Measurements from ENCODE around the gene EIF3K.

Gene EIF3K

DNA sequence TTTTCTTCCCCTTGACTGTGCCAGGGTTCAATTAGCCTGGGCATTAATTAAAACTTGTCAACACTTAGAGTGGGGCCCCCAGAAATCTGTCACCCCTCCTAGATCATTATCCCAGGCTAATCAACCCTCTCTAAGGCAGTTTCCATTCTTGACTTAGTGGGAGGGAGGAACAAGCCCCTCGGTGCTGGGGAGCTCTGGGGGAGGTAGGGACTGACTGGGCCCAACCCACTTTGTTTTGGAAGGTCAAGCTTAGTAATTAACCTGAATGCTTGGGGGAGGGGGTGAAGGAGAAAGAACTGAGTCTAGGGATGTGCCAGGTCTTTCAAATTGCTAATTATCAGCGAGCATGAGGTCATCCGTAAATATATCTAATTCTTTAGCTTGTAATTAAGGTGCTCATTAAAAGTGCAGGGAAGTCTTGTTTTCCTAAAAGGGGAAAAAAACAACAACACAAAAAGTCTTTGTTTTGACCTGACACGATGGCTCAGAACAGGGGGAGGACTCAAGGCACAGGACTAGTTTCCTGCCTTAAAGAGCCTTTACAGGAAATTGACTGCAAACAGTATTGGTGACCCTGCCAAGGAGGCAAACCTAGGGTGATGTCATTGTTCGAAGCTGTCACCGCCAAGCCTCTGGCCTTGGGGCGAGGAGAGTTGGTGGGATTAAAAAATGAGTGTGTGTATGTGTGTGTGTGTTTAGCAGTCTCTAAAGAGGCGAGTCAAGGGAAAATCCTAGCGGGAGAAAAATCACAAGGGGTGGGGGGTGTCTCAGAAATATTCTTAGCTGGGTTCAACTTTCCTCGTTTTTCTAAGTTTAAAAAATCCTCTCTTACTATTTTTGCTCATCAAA is 47.9 kb downstream of the EIF3K start:
- DNase-seq (ENCODE audit: low spot score): peak; percentile 43

DNA sequence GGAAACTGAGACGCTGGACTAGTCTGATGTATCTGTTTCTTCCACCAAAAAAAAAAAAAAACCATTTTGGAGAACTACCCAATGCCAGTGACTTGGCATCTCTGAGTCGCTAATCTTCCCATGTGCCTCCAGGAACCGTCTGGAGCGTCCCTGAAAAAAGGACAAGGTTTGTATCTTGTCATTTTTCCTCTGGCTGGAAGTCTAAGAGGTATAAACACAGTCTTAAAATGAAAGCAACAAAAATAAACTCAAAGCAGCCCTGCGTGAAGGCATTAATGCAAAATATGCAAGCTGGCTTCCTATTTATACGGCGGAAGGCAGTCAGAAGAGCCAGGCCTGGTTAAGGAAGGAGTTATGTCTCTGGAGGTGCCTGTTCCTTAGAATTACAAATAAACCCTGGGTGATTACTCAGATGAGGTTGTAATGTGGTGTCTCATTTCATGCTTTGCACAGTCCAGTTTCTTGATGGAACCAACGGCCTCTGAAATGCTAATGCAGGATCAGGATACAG is 48.7 kb downstream of the EIF3K start:
- DNase-seq (ENCODE audit: low spot score): peak; percentile 52

DNA sequence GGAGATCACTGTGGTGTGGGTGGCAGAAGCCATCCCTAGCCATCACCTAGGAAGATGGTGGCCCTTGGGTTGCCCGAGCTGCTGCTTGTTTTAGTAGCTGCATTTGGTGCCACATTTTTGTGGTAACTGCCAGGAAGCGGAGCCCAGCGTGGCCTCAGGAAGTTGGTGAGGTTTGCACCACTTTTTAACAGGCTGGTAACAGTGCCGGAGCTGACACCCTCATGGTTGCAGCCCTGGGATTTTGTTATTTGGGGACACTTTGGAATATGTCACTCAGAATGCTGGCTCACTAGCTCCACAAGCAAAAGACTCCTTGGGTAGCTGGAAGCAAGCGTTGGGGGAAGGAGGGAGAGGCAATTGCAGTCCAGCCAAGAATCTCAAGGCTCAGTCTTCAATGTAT is 50.6 kb downstream of the EIF3K start:
- no peak for DNase-seq (ENCODE audit: low spot score)

DNA sequence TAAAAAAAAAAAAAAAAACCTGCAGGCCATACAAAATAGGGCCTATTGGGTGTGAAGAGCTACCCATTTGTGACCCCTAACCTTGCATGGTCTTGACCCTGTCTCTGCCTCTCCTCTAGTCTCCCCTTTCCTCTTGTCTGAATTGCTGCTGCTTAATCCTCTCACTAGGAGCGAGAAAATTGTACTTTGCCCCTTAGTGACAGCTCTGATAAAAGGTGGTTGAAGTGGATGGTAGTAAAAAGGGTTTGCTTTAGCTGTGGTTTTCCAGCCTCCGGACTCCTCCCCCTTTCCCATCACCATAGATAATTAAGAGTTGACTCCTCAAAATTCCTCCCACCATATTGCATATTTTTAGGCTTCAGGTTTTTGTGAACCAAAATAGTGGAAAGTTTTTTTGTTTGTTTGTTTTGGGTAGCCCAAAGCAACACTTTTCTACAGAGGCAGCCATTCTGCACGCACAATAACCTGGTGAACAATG is 52.0 kb downstream of the EIF3K start:
- no peak for DNase-seq (ENCODE audit: low spot score)

DNA sequence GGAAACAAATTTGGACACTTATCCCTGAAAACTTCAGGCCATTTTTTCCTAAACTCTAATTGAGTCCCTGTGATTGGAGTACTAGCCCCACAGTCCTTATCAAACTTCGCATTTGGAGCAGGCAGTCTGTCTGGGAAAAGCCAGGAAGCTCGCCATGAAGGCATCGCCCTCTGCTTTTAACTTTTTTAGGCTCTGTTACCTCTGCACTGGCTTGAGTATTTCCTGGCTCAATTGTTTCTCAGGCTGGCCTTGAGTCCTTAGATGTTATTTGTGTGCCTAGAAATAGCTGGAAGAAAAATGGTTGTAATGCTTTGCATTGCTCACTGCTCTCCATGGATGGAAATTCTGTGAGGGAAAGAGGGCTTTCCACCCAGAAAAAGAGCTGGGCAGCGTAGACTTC is 52.7 kb downstream of the EIF3K start:
- DNase-seq (ENCODE audit: low spot score): no peak

DNA sequence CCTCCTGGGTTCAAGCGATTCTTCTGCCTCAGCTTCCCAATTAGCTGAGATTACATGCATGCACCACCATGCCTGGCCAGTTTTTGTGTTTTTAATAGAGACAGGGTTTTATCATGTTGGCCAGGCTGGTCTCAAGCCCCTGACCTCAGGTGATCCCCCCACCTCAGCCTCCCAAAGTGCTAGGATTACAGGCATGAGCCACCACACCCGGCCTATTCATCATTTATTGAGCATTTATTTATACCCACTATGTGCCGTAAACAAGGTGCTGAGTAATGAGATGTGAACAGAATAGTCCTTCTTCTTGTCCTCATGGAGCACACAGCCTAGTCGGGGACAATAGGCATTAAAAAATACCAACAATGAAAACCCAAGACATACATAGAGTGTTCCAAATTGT is 54.0 kb downstream of the EIF3K start:
- DNase-seq (ENCODE audit: low spot score): no peak

DNA sequence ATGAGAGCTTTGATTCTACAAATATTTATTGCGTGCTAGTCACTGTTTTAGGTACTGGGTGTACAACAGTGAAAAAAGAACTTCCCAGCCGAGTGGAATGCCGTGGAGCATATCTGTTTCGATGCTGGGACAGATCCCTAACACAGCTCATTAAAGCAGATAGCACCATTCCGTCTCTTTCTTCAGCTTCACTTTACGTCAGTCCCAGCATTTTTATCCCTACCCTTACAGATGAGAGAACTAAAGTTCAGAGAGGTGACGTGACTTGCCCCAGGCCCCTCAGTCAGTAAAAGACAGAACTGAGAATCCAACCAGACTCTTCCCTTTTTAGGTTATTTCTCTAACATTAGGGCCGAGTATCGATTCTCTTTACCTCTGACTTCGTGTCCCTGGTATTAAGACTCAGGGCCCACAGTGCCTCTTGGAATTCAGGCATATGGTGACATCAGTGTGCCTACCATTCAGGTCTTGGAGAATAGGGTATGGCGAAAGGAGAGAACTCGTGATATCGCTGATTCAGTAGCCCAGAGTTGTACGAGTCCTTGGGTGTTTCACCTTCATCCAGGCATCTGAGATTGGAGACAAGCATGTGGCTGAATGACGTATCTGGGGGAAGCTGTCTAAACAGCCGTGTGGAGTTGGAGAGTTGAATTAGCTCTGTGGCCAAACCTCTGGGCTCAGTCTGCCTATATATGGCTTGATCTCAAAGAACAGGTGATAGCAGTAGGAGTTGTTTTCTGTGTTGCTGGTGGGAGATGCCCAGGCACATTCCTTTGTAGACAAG is 55.6 kb downstream of the EIF3K start:
- DNase-seq (ENCODE audit: low spot score): no peak

DNA sequence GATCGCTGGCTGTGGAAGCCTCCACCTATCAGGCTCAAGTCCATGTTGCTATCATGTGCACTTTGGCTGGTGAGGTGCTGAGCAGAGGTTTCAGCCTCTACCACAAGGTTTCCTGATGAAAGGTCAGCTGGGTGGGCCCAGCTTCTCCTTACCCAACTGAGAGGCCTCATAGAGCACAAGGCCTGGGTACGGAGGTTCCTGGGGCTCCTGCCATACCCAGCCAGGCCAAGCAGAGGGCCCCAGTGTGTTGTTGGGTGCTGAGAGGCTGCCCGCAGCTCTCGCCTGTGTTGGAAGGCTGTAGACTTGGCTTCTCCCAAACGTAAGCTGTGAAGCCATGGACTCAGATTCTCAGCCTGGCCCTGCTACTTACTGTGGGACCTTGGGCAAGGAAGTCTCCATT is 56.6 kb downstream of the EIF3K start:
- no peak for DNase-seq (ENCODE audit: low spot score)

DNA sequence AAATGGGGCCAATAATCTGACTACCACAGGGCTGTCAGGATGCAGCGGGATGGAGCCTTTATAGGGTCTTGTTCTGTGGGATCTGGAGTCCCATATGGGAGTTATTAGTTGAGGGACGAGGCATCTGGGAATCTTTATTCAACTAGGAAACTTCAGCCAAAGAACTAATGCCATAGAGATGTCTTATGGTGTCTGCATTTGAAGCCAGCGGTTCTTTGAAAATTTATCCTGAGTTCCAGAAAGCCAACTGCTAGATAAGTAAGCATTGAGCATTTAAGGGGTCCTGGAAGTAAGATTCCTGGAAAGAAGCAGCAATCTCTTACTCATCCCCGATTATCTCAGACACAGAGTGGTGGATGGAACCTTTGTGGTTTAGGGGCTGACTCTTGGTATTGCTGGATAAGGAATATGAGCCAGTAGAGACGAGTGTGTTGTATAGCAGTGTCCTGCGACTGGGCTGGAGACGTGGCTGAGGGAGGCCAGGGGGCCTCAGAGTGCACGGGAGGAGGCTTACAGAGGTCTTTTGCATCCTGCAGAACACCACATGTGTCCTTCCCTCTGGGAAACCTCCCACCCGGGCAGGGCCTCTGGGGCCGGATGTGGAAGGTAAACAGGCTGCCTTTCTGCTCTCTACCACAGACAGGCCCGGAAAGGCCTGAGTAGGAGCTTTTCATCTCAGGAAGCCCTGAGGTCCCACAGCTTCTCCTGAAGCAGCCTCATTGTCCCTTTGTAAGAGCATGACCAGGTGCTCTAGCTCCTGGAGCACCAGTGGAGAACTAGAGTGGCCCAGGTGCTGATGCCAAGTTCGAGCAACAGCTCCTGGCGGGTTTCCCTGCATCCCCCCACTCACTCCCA is 57.3 kb downstream of the EIF3K start:
- DNase-seq (ENCODE audit: low spot score): no peak

DNA sequence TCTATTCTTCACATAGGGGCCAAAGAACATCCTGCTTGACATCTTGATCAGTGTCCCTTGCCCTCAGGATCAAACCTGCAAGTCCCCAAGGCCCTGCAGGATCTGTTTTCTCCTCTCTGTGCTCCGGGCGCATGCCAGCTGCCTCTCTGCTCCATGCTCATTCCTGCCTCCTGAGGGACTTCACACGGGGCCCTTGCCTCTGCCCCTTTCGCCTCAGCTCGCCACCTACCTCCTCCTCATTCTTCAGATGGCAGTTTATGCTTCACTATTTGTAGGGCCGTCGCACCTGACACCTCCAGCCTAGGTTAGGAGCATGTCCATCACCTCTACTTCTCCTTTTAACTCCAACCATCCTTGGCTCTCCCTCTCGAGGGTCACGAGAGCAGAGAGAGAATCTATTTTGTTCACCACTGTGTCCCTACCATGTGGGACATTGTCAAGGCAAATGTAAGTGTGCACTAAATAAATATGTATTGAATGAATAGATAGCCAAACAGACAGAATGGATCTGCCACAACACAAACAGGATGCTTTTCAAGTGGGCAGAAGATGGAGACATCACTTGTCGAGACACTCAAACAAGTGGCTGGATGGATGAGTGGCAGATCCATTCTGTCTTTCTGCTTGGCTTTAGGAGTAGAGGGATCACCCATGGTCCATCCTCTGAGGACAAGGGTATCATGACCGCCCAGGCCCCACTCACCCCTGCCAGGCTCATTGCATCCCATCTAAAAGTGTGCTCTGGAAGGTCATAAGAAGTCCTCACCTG is 58.1 kb downstream of the EIF3K start:
- no peak for DNase-seq (ENCODE audit: low spot score)

DNA sequence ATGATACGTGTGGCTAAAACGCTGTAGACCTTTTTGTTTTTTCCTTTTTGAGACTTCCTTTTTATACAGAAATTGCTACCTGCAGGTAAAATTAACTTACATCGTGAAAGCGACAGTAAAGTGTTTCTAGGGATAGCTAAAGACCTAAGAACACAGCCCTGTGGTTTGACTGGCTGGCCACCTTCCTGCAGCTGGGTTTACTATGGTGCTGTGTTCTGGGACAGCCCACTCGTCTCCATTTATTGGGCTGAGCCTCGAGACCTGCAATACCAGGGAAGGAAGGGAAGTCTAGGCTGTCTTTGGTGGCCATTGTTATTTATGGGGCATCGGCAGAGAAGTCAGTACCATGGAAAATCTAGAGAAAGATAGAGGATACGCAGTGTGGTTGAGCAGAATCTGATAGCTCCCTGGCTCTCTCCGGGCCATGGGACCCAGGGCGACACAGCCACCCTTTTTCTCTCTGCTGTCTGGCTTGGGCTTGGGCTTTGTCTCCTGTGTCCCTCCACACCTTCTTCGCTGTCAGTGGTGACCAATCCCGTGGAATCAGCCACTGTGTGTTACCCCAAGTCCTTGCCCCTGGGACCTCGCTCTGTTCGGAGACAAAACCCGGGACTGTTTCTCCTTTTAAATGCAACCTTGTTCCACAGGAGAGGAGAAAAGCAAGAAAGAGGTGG is 59.4 kb downstream of the EIF3K start:
- DNase-seq (ENCODE audit: low spot score): no peak

DNA sequence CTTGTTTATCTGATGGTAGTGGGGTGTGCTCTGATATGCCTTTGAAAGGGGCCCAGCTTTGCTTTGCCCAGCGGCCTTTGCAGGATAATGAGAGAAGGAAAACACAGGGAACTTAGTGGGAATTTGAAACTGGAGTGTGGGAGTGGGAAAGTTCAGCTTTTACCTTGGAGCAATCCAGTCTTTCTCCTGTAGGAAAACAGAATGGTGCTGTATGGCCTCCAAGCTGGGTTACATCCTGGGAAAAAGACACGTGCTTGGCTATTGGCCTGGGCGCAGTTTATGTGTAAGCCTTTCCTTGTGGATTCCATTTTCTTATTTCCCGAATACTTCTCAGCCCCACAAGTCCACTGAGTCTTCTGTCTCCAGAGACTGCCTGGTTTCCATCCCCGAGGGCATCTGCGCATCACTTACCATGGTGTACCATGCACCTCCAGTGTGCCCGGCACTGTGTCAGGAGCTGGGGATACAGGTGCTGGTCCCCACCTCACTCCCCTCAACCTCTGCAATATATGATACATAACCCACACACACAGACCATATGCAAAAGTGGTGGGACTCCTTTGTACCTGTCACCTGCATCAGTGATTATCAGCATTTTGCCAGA is 60.0 kb downstream of the EIF3K start:
- DNase-seq (ENCODE audit: low spot score): no peak

DNA sequence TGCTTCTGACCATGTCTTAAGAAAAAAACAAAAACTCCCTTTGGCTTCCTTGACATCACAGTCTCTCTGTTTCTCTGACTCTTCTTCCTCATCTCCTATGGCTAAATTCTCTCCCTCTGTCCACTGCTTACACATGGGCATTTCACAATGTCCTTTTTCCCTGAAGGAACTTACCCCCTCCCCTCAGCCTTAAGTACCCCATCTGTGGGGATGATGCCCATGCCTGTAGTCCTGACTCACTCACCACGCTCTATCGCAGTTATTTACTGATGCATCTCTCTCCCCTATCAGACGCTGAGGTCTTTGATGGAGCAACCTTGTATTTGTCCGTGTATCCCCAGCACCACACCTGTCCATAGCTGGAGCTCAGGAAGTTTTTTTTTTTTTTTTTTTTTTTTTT is 60.9 kb downstream of the EIF3K start:
- DNase-seq (ENCODE audit: low spot score): no peak

DNA sequence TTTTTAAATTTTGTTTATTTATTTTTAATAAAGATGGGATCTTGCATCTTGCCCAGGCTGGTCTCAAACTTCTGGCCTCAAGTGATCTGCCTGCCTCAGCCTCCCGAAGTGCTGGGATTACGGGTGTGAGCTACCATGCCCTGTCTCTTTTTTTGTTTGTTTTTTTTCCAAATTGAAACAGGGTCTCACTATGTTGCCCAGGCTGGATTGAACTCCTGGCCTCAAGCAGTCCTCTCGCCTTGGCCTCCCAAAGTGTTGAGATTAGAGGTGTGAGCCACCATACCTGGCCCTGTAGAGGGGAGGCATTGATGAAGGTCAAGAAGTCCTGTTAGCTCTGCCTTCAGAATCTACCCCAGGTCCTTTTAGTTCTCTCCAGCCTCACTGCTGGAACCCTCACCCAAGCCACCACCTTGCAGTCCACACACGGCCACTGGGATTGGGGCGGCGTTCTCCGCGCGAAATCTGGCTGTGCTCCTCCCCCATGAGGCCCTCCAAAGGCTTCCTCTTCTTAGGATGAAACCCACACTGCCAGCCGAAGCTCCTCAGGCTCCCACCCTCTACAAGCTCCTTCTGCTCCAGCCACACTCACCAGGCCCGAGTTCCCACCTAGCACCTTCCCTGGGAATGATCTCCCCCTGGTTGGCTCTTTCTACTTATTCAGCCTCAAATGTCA is 63.3 kb downstream of the EIF3K start:
- DNase-seq (ENCODE audit: low spot score): no peak

DNA sequence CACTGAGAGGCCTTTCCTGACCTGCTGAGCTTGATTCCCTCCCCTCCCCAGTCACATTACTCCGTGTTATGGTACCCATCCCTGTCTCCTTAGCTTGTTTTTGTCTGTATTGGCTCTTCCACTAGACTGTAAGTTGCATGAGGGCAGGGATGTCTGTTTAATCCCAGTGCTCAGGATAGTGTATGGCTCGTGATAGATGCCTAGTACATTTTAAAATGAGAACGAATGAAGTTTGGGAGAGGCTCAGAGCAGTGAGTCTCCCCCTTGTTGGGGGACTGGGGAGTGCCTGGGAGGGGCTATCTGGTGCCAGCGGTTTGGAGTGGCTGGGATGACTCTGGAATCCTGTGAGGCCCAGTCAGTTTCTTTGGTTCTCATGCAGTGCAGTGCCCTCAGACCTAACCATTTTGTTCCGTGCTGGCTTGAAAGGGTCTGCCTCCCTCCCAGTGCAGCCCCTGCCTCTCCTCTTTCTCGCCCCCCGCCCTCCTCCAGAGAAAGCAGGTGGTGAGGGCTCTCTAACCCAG is 63.9 kb downstream of the EIF3K start:
- DNase-seq (ENCODE audit: low spot score): no peak

DNA sequence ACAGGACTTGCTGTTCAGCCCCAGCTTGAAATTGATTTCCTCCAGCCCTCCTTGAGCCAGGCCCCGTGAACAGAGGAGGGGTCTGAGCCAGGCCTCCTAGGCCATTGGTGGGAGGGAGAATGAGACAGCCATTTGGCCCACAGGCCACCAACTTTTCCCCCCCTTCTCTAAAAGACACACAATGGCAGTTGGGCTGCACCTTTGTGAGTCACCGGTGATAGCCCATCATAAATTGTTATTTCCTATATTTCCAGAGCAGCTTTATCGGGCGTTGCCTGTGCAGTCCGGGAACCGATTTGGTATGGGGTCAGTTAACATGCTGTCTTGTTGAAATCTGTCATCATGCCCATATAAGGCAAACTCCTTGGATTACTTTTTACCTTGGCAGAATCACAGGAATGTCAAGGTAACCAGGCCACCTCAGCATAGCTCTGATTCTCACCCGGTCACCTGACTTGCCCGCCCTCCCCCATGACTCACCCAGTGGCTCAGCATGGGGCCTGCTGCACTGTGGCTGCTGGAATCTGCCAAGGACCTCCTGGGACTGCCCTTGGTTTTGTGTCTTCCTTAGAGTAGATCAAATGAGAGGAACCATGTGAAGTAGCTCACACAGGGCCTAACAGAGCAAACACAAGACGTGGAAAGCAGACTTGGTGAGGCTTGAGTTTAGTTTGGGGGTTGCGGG is 64.5 kb downstream of the EIF3K start:
- peak; percentile 31 for DNase-seq (ENCODE audit: low spot score)

DNA sequence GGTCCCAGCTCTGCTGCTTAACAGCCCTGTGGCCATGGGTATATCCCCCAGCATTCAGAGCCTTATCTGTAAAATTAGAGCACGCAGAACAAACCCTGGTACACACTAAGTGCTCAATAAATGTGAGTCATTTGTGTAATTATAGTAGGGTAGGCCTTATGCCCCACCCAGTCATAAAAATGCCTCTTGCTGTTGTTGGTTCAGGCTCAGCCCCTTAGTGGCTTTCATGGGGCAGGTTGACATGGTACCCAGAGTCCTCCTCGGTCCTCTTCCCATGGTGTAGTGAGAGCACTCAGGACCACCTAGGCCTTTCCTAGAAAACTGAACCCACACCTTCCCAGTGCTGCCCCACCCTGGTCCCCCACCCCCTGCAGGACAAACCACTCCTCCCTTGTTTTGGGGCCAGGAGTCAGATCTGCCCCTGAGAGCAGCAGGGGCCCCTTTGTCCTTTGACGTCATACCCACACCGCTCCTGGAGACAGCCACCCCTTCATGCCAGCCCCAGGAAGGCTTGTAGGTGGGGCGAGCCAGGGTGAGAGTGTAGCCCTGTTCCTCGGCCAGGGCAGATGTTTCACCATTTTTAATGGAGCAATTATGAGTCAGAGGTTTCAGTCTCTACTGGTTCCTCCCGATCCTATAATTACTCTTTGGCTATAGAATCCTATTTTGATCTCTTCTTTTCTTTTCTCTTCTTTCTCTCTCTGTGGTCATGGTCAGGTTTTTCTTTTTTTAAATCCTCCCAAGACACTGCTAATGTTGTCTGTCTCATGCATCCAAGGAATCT is 65.3 kb downstream of the EIF3K start:
- DNase-seq (ENCODE audit: low spot score): no peak

Data from cerebellar cortex (tissue), 1 donor.